AG04450 (cell line): Measurements from ENCODE around the gene SLC35F1. TPM values are rescaled to one million over a fixed set of nuclear protein-coding genes. Genes with fewer than 3 reads are reported as not detected.

Experiments
- CTCF ChIA-PET: fragments of 300-600, 350-600 bp; formaldehyde crosslinking; extraction: SDS; loops from one replicate; lab custom pipeline; 2022; ENCODE audit warnings: antibody characterized with exemption, inconsistent platforms; lab: Charles Lee
- POLR2A ChIA-PET: fragments of 350-600 bp; formaldehyde crosslinking; extraction: SDS; loops from one replicate; lab custom pipeline; 2021; ENCODE audit warnings: antibody characterized with exemption, inconsistent platforms; lab: Yijun Ruan, JAX
- DNase-seq: peaks from one replicate; pipeline ENCODE4 v3.0.0-alpha.2; 2011; ENCODE audit warnings: low read depth, low spot score
- H3K27ac ChIP-seq: one replicate; pipeline ENCODE4 v1.5.1; 2012; ENCODE audit warnings: low read depth, low read length, control low read depth
- H3K27me3 ChIP-seq: one replicate; pipeline ENCODE4 v1.6.0; 2012; ENCODE audit warnings: low read length; ENCODE audit not compliant: control insufficient read depth, insufficient read depth
- H3K4me3 ChIP-seq: 2 replicates; pipeline ENCODE4 v1.5.1; 2011; ENCODE audit warnings: mild to moderate bottlenecking, low read depth, low read length, control low read depth
- H3K9me3 ChIP-seq: 2 replicates; pipeline ENCODE4 v1.5.1; 2012; ENCODE audit warnings: low read length; ENCODE audit not compliant: control insufficient read depth, insufficient read depth
- CTCF ChIP-seq: IDR thresholded peaks from 2 replicates; pipeline ENCODE4 v1.5.1; 2011; ENCODE audit warnings: low read depth, low read length, control low read depth, inconsistent platforms
- polyA plus RNA-seq: library from polyadenylated mRNA; depleted of rRNA; stranded (reverse); fragments of >200 nt; gene quantifications from 2 replicates; pipeline ENCODE4 v1.2.3, GENCODE V29; 2011

SLC35F1 gene
- polyA plus RNA-seq, 1 experiment: 0.14 TPM

- Histone ChIP-seq H3K9me3 (peaks cover 12% of the 10 kb centered on the region), H3K4me3 (no peak overlapping the region), H3K27ac (no peak overlapping the region), H3K27me3 (no peaks in the 10 kb centered on the region)
- CTCF ChIA-PET: no interaction called here
- POLR2A ChIA-PET: interaction anchor here (0.8 kb wide), 1 partner anchor 308 kb away, joined by 3 read pairs; the partner anchor contains the start of gene CEP85L
- no peak for TF ChIP-seq CTCF
- no peak for DNase-seq
Measured at GRCh38 chr6:118344014-118344670, 437.1 kb downstream of the SLC35F1 start.

GRCh38 chr6:118350881-118351430 lies 443.9 kb downstream of the SLC35F1 start:
- Histone ChIP-seq H3K4me3 (no peak overlapping the region), H3K27me3 (no peaks in the 10 kb centered on the region), H3K9me3 (no peaks in the 10 kb centered on the region), H3K27ac (peak overlapping the region; percentile 49)
- ChIA-PET POLR2A (interaction anchor here (1.6 kb wide), 1 partner anchor 37 kb away, joined by 12 read pairs; no protein-coding TSS in a partner anchor), CTCF (interaction anchor here (0.8 kb wide), 1 partner anchor 67 kb away, joined by 3 read pairs; no protein-coding TSS in a partner anchor)
- DNase-seq: peak; percentile 82
- no peak for TF ChIP-seq CTCF

- CTCF ChIA-PET: no interaction called here
- H3K27ac ChIP-seq: no peak overlapping the region
- TF ChIP-seq CTCF: no peak
- no peak overlapping the region for H3K4me3 ChIP-seq
- POLR2A ChIA-PET: no interaction called here
- no peaks in the 10 kb centered on the region for H3K9me3 ChIP-seq
- no peaks in the 10 kb centered on the region for H3K27me3 ChIP-seq
- DNase-seq: no peak
Measured at GRCh38 chr6:118353564-118353963, 446.5 kb downstream of the SLC35F1 start.

GRCh38 chr6:118354641-118355040 lies 447.6 kb downstream of the SLC35F1 start:
- no peak for DNase-seq
- H3K27me3 ChIP-seq: no peaks in the 10 kb centered on the region
- POLR2A ChIA-PET: no interaction called here
- no peak for TF ChIP-seq CTCF
- H3K4me3 ChIP-seq: no peak overlapping the region
- CTCF ChIA-PET: no interaction called here
- no peak overlapping the region for H3K27ac ChIP-seq
- H3K9me3 ChIP-seq: no peaks in the 10 kb centered on the region

GRCh38 chr6:118356054-118356453 lies 449.0 kb downstream of the SLC35F1 start:
- ChIA-PET CTCF (interaction anchor here (0.5 to 1.0 kb wide), 2 partner anchors 22 to 517 kb away, joined by 3 read pairs; no protein-coding TSS in a partner anchor), POLR2A (no interaction called here)
- TF ChIP-seq CTCF: no peak
- Histone ChIP-seq H3K27ac (no peak overlapping the region), H3K4me3 (no peak overlapping the region), H3K27me3 (no peaks in the 10 kb centered on the region), H3K9me3 (peaks cover under 1% of the 10 kb centered on the region; the same call in 1 of the 2 replicates)
- peak; percentile 15 for DNase-seq
